Dermis lymphatic vessel endothelial cell (primary cell): ENCODE results near the gene PIP4K2B. TPM values are rescaled to one million over a fixed set of nuclear protein-coding genes. Genes with fewer than 3 reads are reported as not detected.

Source experiments
- total RNA-seq: library from RNA; depleted of rRNA; stranded (reverse); fragments of >200 nt; gene quantifications from 2 replicates; pipeline ENCODE4 v1.2.1, GENCODE V29; 2014

Gene PIP4K2B
- total RNA-seq = 30.3 and 37.2 TPM in 2 replicates

GRCh38 chr17:38799501-38800236, at the start of gene PIP4K2B:
TSS of gene PIP4K2B (minus strand) at chr17:38799556. CDS start at chr17:38799424, 132 bp downstream.

GRCh38 chr17:38824899-38825761, 25.8 kb upstream of the PIP4K2B start, which contains the start of gene CWC25:
TSS of gene CWC25 (minus strand) at chr17:38825321. CDS start at chr17:38825183, 138 bp downstream.

GRCh38 chr17:38752308-38753070, 46.9 kb downstream of the PIP4K2B start, which contains the start of gene PSMB3:
TSS of gene PSMB3 (plus strand) at chr17:38752741. CDS start at chr17:38752827, 86 bp downstream.

GRCh38 chr17:38748149-38748891, 51.0 kb downstream of the PIP4K2B start, which contains the start of gene PCGF2:
TSS of gene PCGF2 (minus strand) at chr17:38748336. CDS start at chr17:38740402, 7,934 bp downstream.

GRCh38 chr17:38729886-38730525, 69.3 kb downstream of the PIP4K2B start, which contains the start of gene CISD3:
TSS of gene CISD3 (plus strand) at chr17:38730341. CDS start at chr17:38730359, 18 bp downstream.

Other genes starting within 250 kb of the PIP4K2B start
- gene SRCIN1, start 193.6 kb downstream of the PIP4K2B start, total RNA-seq = under 0.01 TPM in 1 of 2 replicates, not detected in the other
- 0.33 and 0.60 TPM in 2 replicates for gene EPOP, start 124.6 kb downstream of the PIP4K2B start, total RNA-seq
- gene MLLT6, start 94.3 kb downstream of the PIP4K2B start, total RNA-seq = 20.0 and 20.5 TPM in 2 replicates
- 2.0 and 2.9 TPM in 2 replicates for gene CISD3, start 69.2 kb downstream of the PIP4K2B start, total RNA-seq
- gene PCGF2, start 51.2 kb downstream of the PIP4K2B start, total RNA-seq = 3.6 TPM in 2 replicates
- 298 and 351 TPM in 2 replicates for gene PSMB3, start 46.8 kb downstream of the PIP4K2B start, total RNA-seq
- 8.5 and 9.7 TPM in 2 replicates for gene CWC25, start 25.8 kb upstream of the PIP4K2B start, total RNA-seq
- gene RPL23, start 54.2 kb upstream of the PIP4K2B start, total RNA-seq = 2,234 and 2,254 TPM in 2 replicates
- gene LASP1, start 70.5 kb upstream of the PIP4K2B start, total RNA-seq = 51.6 and 64.0 TPM in 2 replicates
- under 0.01 TPM in 1 of 2 replicates, not detected in the other for gene FBXO47, start 167.8 kb upstream of the PIP4K2B start, total RNA-seq